Measurements from ENCODE around the gene MEAK7.

- no peak for TF ChIP-seq POLR2AphosphoS5 (IDR thresholded peaks at IDR 0.05; ENCODE audit: borderline replicate concordance, low read depth, low read length)
- no peak for TF ChIP-seq EZH2 (IDR thresholded peaks at IDR 0.05)
These were observed 49.5 kb upstream of the MEAK7 start for GRCh38 chr16:84553873-84554399.

All from SK-N-MC (cell line).